ENCODE measurements around the gene M1AP. TPM values are rescaled to one million over a fixed set of nuclear protein-coding genes. Genes with fewer than 3 reads are reported as not detected.

Gene M1AP
- total and polyA plus RNA-seq, 9 of the 15 experiments (the other 6 are each of a cell fraction or from before 2014, with no cell fraction given) = 0.06 to 0.33 (median 0.11) TPM; not detected in 4

- Histone ChIP-seq H3K36me3 (ENCODE audit: control insufficient read depth, insufficient read depth, low read length) (no peaks in the 10 kb centered on the region), H3K27me3 (ENCODE audit: control insufficient read depth in 2 of 2, insufficient read depth in 2 of 2, low read length in 2 of 2) (no peaks in the 10 kb centered on the region; a peak in 1 of 5 replicates), H4K20me1 (replicated peaks; ENCODE audit: control insufficient read depth, insufficient read depth, low read length) (no peaks in the 10 kb centered on the region), H3K4me2 (ENCODE audit: insufficient read depth, low read length) (no peak overlapping the region), H3K9me1 (ENCODE audit: control insufficient read depth, insufficient read depth, low read length) (no peaks in the 10 kb centered on the region), H3K9me3 (replicated peaks; ENCODE audit: control insufficient read depth, insufficient read depth, low read depth, low read length) (no peaks in the 10 kb centered on the region), H3K4me1 (replicated peaks in 1 of 2; ENCODE audit: control insufficient read depth in 2 of 2, insufficient read depth in 2 of 2, low read length in 2 of 2) (peaks cover 3 to 16% of the 10 kb centered on the region in 2 experiments; a peak in 4 of 5 replicates), H3K79me2 (ENCODE audit: control insufficient read depth, insufficient read depth, low read length) (no peaks in the 10 kb centered on the region), H3K27ac (ENCODE audit: extremely low read depth, low read depth, low read length) (no peak overlapping the region), H2AFZ (ENCODE audit: low read depth, low read length) (no peak overlapping the region), H3K4me3 (no peak overlapping the region), H3K9ac (ENCODE audit: insufficient read depth in 1 of 2, low read depth in 2 of 2, low read length in 2 of 2) (no peak overlapping the region)
- ChIA-PET POLR2A (no interaction called here), CTCF (ENCODE audit: low intra/inter-chr PET ratio) (no interaction called here)
- no peak for ATAC-seq
- no peak for FAIRE-seq
- BruUV-seq (replicated peaks) = no TSS peak
- no peak for DNase-seq (ENCODE audit: extremely low read depth in 1 of 4, low spot score in 3 of 4)
- 23% methylated on average over 3 of the region's 3 CpGs for WGBS (ENCODE audit: insufficient coverage, low coverage, missing lambda C conversion rate)
- in situ Hi-C loops (cut with MboI) = no loop called here
- intact Hi-C loops (cut with micrococcal nuclease) = loop anchor here (10.0 kb wide), 1 partner anchor 327 kb away; no protein-coding TSS in a partner anchor
- TF ChIP-seq JUND (IDR thresholded peaks at IDR 0.05; ENCODE audit: borderline replicate concordance, low read depth, low read length) (peak; percentile 15; the same call in 1 of the 2 replicates), JUND (tag; IDR thresholded peaks at IDR 0.05; ENCODE audit: borderline replicate concordance, low read depth, low read length) (no peak), FOSL1 (tag; conservative IDR thresholded peaks at IDR 0.05) (peak; percentile 74), MED1 (CRISPR knock-in tag; IDR thresholded peaks at IDR 0.05; ENCODE audit: borderline replicate concordance) (no peak)
These were observed 66.7 kb downstream of the M1AP start for GRCh38 chr2:74581463-74581862.

DNA sequence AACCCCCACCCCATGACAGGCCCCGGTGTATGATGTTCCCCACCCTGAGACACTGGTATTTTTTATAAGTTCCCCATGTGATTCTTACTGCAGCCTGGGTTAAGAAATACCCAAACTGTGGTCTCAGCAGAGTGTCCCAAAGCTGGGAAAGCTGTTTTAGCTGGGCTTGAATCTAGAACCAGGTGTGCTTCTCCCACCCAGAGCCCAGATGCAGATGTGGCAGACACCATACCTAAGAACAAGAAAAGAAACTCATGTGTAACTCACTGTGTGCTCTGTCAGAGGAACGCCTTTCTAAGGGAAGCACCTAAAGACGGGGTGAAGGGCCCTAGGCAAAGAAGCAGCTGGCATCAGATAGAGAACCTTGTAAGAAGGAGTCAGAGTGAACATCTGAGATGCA lies 69.7 kb downstream of the M1AP start:
- FAIRE-seq (no peak), ATAC-seq (no peak), DNase-seq (ENCODE audit: extremely low read depth in 1 of 4, low spot score in 3 of 4) (no peak)
- Histone ChIP-seq H3K27me3 (ENCODE audit: control insufficient read depth in 2 of 2, insufficient read depth in 2 of 2, low read length in 2 of 2) (no peaks in the 10 kb centered on the region), H3K27ac (ENCODE audit: extremely low read depth, low read depth, low read length) (no peak overlapping the region), H3K36me3 (ENCODE audit: control insufficient read depth, insufficient read depth, low read length) (no peaks in the 10 kb centered on the region), H2AFZ (ENCODE audit: low read depth, low read length) (peak overlapping the region; percentile 28; the same call in 1 of the 2 replicates), H3K79me2 (ENCODE audit: control insufficient read depth, insufficient read depth, low read length) (no peaks in the 10 kb centered on the region), H3K9me1 (ENCODE audit: control insufficient read depth, insufficient read depth, low read length) (no peaks in the 10 kb centered on the region), H3K9me3 (replicated peaks; ENCODE audit: control insufficient read depth, insufficient read depth, low read depth, low read length) (no peaks in the 10 kb centered on the region), H4K20me1 (replicated peaks; ENCODE audit: control insufficient read depth, insufficient read depth, low read length) (no peaks in the 10 kb centered on the region), H3K9ac (ENCODE audit: insufficient read depth in 1 of 2, low read depth in 2 of 2, low read length in 2 of 2) (no peak overlapping the region), H3K4me1 (replicated peaks in 1 of 2; ENCODE audit: control insufficient read depth in 2 of 2, insufficient read depth in 2 of 2, low read length in 2 of 2) (peaks cover 0 to 42% of the 10 kb centered on the region in 2 experiments; a peak in 4 of 5 replicates), H3K4me3 (no peak overlapping the region), H3K4me2 (ENCODE audit: insufficient read depth, low read length) (no peak overlapping the region)
- ChIA-PET CTCF (ENCODE audit: low intra/inter-chr PET ratio) (no interaction called here), POLR2A (interaction anchor here (0.9 kb wide), 1 partner anchor 12 kb away, joined by 3 read pairs; no protein-coding TSS in a partner anchor)
- in situ Hi-C loops (cut with MboI) = no loop called here
- BruUV-seq (replicated peaks) = no TSS peak
- WGBS (ENCODE audit: insufficient coverage, low coverage, missing lambda C conversion rate) = 79% methylated on average over 3 of the region's 3 CpGs
- intact Hi-C loops (cut with micrococcal nuclease) = no loop called here
- TF ChIP-seq, protein P1, sequence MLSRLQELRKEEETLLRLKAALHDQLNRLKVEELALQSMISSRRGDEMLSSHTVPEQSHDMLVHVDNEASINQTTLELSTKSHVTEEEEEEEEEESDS (CRISPR knock-in tag; IDR thresholded peaks at IDR 0.05) = no peak
- TF ChIP-seq SRSF3 (IDR thresholded peaks at IDR 0.05; ENCODE audit: insufficient read depth, low read length) (no peak), EP300 (IDR thresholded peaks at IDR 0.05; ENCODE audit: low read length) (no peak), STAT5B (CRISPR knock-in tag; IDR thresholded peaks at IDR 0.05) (no peak), ZNF76 (CRISPR knock-in tag; IDR thresholded peaks at IDR 0.05; ENCODE audit: borderline replicate concordance) (no peak), NR2C2 (CRISPR knock-in tag; IDR thresholded peaks at IDR 0.05) (no peak), NR2C2 (tag; IDR thresholded peaks at IDR 0.05) (no peak), RBM39 (optimal IDR thresholded peaks at IDR 0.05; ENCODE audit: low read depth, low read length) (no peak), TEAD4 (IDR thresholded peaks at IDR 0.05; ENCODE audit: low read length) (no peak), TEAD4 (CRISPR knock-in tag; IDR thresholded peaks at IDR 0.05; ENCODE audit: borderline replicate concordance) (no peak), TEAD1 (CRISPR knock-in tag; IDR thresholded peaks at IDR 0.05) (no peak)
- TF ChIP-seq, protein P2, sequence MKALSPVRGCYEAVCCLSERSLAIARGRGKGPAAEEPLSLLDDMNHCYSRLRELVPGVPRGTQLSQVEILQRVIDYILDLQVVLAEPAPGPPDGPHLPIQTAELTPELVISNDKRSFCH (CRISPR knock-in tag; IDR thresholded peaks at IDR 0.05) = no peak
- TF ChIP-seq, protein P2 (tag; IDR thresholded peaks at IDR 0.05) = no peak
